GM12878 (cell line): ENCODE measurements around the gene SNCA.

ENCODE experiments used
- ASH2L ChIP-seq: fragments of 300-600, 200-600 bp; sonication (generic); IDR thresholded peaks from 2 replicates; pipeline ENCODE4 v1.6.1; 2017; ENCODE audit warnings: low read depth, mild to moderate bottlenecking, borderline replicate concordance
- ATF7 ChIP-seq: fragments of 450-650 bp; IDR thresholded peaks from 2 replicates; pipeline ENCODE4 v1.6.1; 2016; ENCODE audit warnings: low read depth, mild to moderate bottlenecking
- CBFB ChIP-seq: IDR thresholded peaks from 2 replicates; pipeline ENCODE4 v1.6.1; 2016; ENCODE audit warnings: antibody characterized with exemption, low read depth
- MTA3 ChIP-seq: IDR thresholded peaks from 2 replicates; pipeline ENCODE4 v1.6.1; 2012; ENCODE audit warnings: low read length, inconsistent platforms, borderline replicate concordance
- POLR2A ChIP-seq: IDR thresholded peaks from 2 replicates; pipeline ENCODE4 v1.6.1; 2011; ENCODE audit warnings: low read depth, mild to moderate bottlenecking, low read length
- RCOR1 ChIP-seq: conservative IDR thresholded peaks from 2 replicates; pipeline ENCODE4 v1.6.1; 2012; ENCODE audit warnings: low read depth, low read length, improper control_type of control experiment
- SMAD1 ChIP-seq: fragments of 450-650 bp; IDR thresholded peaks from 2 replicates; pipeline ENCODE4 v1.6.1; 2018; ENCODE audit warnings: mild to moderate bottlenecking, low read depth; ENCODE audit not compliant: partially characterized antibody
- STAT3 ChIP-seq: IDR thresholded peaks from 2 replicates; pipeline ENCODE4 v1.6.1; 2011; ENCODE audit warnings: low read depth, low read length, improper control_type of control experiment
- TF ChIP-seq, protein P1 (sequence below), 3 experiments: IDR thresholded peaks in 2 of 3; conservative IDR thresholded peaks in 1 of 3; 2 replicates each; pipeline ENCODE4 v1.5.1; 2011; ENCODE audit warnings: low read depth in 3 of 3, low read length in 3 of 3, mild to moderate bottlenecking in 3 of 3, control low read depth in 2 of 3, moderate library complexity in 2 of 3, inconsistent platforms in 1 of 3, mixed read lengths in 1 of 3; ENCODE audit not compliant: control insufficient read depth in 2 of 3, insufficient read depth in 1 of 3; ENCODE audit errors: extremely low read depth in 1 of 3

DNA sequence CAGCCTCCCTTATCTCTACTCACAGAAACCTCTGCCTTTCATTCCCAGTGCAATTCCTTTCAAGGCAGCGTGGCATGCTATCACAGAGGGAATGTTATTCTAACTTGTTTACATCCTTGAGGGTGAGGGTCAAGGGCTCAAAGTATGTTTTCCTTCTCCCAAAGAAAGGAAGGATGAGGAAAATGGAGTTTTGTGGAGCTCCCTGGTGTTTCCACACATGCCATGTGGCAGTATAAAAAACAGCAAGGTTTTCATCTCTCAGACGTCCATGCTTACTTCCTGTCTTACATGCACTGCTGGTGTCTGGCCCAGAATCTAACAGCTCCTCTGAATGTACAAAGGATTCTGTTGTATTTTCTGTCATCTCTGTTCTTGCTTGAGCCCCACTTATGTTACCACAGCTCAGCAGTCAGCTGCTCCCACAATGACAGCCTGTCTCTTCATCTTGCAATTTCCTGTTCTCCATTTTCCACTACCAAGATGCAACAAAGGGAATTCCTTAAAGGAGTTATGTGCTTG, 128.0 kb downstream of the SNCA start:
- no peak for TF ChIP-seq ATF7
- TF ChIP-seq, protein P1, sequence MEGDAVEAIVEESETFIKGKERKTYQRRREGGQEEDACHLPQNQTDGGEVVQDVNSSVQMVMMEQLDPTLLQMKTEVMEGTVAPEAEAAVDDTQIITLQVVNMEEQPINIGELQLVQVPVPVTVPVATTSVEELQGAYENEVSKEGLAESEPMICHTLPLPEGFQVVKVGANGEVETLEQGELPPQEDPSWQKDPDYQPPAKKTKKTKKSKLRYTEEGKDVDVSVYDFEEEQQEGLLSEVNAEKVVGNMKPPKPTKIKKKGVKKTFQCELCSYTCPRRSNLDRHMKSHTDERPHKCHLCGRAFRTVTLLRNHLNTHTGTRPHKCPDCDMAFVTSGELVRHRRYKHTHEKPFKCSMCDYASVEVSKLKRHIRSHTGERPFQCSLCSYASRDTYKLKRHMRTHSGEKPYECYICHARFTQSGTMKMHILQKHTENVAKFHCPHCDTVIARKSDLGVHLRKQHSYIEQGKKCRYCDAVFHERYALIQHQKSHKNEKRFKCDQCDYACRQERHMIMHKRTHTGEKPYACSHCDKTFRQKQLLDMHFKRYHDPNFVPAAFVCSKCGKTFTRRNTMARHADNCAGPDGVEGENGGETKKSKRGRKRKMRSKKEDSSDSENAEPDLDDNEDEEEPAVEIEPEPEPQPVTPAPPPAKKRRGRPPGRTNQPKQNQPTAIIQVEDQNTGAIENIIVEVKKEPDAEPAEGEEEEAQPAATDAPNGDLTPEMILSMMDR (IDR thresholded peaks at IDR 0.05 in 2 of 3, conservative IDR thresholded peaks at IDR 0.05 in 1 of 3; ENCODE audit: control insufficient read depth in 2 of 3, extremely low read depth in 1 of 3, insufficient read depth in 1 of 3, low read depth in 3 of 3, low read length in 3 of 3) = no peak
- no peak for TF ChIP-seq MTA3
- no peak for TF ChIP-seq POLR2A
- no peak for TF ChIP-seq STAT3
- no peak for TF ChIP-seq ASH2L
- TF ChIP-seq CBFB = no peak
- no peak for TF ChIP-seq RCOR1
- TF ChIP-seq SMAD1 = no peak
